Mammary epithelial cell (primary cell): ENCODE measurements around the gene CDHR4.

ENCODE experiments used
- EZH2 ChIP-seq: IDR thresholded peaks from 2 replicates; pipeline ENCODE4 v1.6.1; 2012; ENCODE audit warnings: low read length, inconsistent platforms, borderline replicate concordance
- TF ChIP-seq, protein P1 (sequence below), 2 donors: IDR thresholded peaks in 1 of 2; conservative IDR thresholded peaks in 1 of 2; 2 replicates each; pipeline ENCODE4 v1.5.1; 2011 to 2012; ENCODE audit warnings: inconsistent platforms in 2 of 2, low read length in 2 of 2, mild to moderate bottlenecking in 2 of 2, control low read depth in 1 of 2, low read depth in 1 of 2; ENCODE audit not compliant: insufficient read depth in 1 of 2; ENCODE audit errors: extremely low read depth in 1 of 2

DNA sequence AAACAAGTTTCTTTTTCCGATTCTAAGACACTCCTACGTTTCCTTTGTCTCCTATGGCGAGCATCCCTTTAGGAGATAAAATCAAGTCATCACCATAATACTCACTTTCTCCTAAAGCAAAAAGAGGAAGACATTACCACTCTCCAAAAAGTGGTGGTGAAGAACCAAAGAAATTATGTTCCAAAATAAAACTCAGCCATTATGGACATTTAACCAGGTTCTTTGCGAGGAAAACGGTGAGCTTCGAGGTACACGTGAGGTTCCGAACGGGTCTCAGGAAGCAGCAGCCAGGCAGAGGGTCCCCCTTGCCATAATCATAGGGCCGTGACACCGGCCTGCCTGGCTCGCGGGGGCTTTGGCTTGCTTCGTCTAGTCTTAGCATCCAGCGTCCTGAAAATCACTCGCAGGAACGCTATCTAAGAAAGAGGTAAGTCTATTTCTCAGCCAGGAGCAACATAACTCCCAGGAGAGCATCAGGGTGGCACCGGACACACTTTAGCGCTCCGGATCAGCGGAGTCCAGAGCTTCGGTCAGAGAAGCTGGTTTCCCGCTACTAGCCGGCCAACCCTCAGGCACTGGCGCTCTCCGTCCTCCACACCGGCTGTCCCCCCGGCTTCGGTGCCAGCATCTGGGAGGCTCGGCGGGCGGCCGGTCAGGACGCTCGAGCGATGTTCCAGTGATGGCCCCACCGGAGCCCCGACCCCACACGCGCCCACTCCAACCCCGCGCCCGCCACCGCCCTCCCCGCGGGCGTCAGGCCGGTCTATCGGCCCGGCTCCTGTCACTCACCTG lies 13.9 kb downstream of the CDHR4 start:
- TF ChIP-seq, protein P1, sequence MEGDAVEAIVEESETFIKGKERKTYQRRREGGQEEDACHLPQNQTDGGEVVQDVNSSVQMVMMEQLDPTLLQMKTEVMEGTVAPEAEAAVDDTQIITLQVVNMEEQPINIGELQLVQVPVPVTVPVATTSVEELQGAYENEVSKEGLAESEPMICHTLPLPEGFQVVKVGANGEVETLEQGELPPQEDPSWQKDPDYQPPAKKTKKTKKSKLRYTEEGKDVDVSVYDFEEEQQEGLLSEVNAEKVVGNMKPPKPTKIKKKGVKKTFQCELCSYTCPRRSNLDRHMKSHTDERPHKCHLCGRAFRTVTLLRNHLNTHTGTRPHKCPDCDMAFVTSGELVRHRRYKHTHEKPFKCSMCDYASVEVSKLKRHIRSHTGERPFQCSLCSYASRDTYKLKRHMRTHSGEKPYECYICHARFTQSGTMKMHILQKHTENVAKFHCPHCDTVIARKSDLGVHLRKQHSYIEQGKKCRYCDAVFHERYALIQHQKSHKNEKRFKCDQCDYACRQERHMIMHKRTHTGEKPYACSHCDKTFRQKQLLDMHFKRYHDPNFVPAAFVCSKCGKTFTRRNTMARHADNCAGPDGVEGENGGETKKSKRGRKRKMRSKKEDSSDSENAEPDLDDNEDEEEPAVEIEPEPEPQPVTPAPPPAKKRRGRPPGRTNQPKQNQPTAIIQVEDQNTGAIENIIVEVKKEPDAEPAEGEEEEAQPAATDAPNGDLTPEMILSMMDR (conservative IDR thresholded peaks at IDR 0.05 in 1 of 2, IDR thresholded peaks at IDR 0.05 in 1 of 2; ENCODE audit: extremely low read depth in 1 of 2, insufficient read depth in 1 of 2, low read depth in 1 of 2, low read length in 2 of 2) = no peak
- no peak for TF ChIP-seq EZH2
